ENCODE results near the gene PSRC1.
A peak's percentile ranks its signal among the peaks of the same experiment; 100 is the strongest.

Gene PSRC1

GRCh38 chr1:109256971-109257681 is 25.8 kb downstream of the PSRC1 start:
- no peak for DNase-seq

- no peak for DNase-seq
Measured at GRCh38 chr1:109256085-109256484, 26.9 kb downstream of the PSRC1 start.

GRCh38 chr1:109255678-109256077 is 27.3 kb downstream of the PSRC1 start:
- DNase-seq = no peak

- DNase-seq = no peak
Measured at GRCh38 chr1:109255097-109255651, 27.8 kb downstream of the PSRC1 start.

- DNase-seq = no peak
Measured at GRCh38 chr1:109254621-109255096, 28.3 kb downstream of the PSRC1 start.

- DNase-seq = no peak
Measured at GRCh38 chr1:109253803-109254620, 28.9 kb downstream of the PSRC1 start.

GRCh38 chr1:109252893-109253802 is 29.8 kb downstream of the PSRC1 start:
- no peak for DNase-seq

- DNase-seq = no peak
Measured at GRCh38 chr1:109252167-109252892, 30.6 kb downstream of the PSRC1 start.

GRCh38 chr1:109251277-109252166 is 31.4 kb downstream of the PSRC1 start:
- no peak for DNase-seq

- no peak for DNase-seq
Measured at GRCh38 chr1:109250454-109251276, 32.3 kb downstream of the PSRC1 start.

- DNase-seq = no peak
Measured at GRCh38 chr1:109249654-109250401, 33.1 kb downstream of the PSRC1 start.

GRCh38 chr1:109248797-109249629 is 33.9 kb downstream of the PSRC1 start, which contains the start of gene CELSR2:
CELSR2 (plus strand) TSS chr1:109249539; CDS start chr1:109250080, 541 bp downstream.
- peak; percentile 27 to 48 for DNase-seq

GRCh38 chr1:109248444-109248796 is 34.5 kb downstream of the PSRC1 start:
- DNase-seq = no peak

GRCh38 chr1:109247401-109248365 is 35.3 kb downstream of the PSRC1 start:
- DNase-seq = peak in 1 of 2 donors; percentile 12

GRCh38 chr1:109246141-109246551 is 36.8 kb downstream of the PSRC1 start:
- DNase-seq = no peak

GRCh38 chr1:109243860-109244552 is 38.9 kb downstream of the PSRC1 start:
- no peak for DNase-seq
